SK-N-SH (cell line): Measurements from ENCODE around the gene DEPDC4.

ENCODE experiments used
- CHD2 ChIP-seq: fragments of 150-350 bp; IDR thresholded peaks from 2 replicates; pipeline ENCODE4 v1.6.1; 2018; ENCODE audit warnings: low read length; ENCODE audit not compliant: partially characterized antibody
- SIN3A ChIP-seq: IDR thresholded peaks from 2 replicates; pipeline ENCODE4 v1.6.1; 2012; ENCODE audit warnings: low read depth, mild to moderate bottlenecking, low read length, moderate library complexity, borderline replicate concordance
- TF ChIP-seq, protein P1 (sequence below): IDR thresholded peaks from 2 replicates; pipeline ENCODE4 v1.4.0; 2012; ENCODE audit warnings: low read depth, borderline replicate concordance
- TF ChIP-seq, protein P2 (sequence below): fragments of 200-600 bp; sonication (generic); IDR thresholded peaks from 2 replicates; pipeline ENCODE4 v1.6.1; 2017; ENCODE audit warnings: antibody characterized with exemption, mild to moderate bottlenecking, moderate library complexity
- TF ChIP-seq, protein P3 (sequence below): fragments of 150-350 bp; IDR thresholded peaks from 2 replicates; pipeline ENCODE4 v1.6.1; 2017; ENCODE audit warnings: antibody characterized with exemption, low read length, low read depth, borderline replicate concordance

DNA sequence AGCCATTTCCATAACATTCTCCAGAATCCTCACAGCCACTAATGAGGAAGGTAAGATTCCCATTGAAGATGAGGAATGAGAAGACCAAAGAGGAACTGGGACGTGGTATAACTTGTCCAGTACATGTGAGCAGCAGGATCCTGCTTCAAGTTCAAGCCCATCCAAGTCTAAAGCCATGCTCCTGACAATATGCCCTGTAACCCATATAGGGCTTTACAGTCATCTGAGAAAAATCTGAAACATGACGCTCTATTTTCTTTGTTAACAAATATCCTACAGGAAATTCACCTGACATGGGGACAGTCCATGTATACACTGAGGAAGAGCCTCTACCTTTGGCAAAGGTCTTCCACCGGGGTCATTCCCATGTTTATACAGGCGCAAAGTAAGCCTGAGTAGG is 69.4 kb downstream of the DEPDC4 start:
- TF ChIP-seq, protein P1, sequence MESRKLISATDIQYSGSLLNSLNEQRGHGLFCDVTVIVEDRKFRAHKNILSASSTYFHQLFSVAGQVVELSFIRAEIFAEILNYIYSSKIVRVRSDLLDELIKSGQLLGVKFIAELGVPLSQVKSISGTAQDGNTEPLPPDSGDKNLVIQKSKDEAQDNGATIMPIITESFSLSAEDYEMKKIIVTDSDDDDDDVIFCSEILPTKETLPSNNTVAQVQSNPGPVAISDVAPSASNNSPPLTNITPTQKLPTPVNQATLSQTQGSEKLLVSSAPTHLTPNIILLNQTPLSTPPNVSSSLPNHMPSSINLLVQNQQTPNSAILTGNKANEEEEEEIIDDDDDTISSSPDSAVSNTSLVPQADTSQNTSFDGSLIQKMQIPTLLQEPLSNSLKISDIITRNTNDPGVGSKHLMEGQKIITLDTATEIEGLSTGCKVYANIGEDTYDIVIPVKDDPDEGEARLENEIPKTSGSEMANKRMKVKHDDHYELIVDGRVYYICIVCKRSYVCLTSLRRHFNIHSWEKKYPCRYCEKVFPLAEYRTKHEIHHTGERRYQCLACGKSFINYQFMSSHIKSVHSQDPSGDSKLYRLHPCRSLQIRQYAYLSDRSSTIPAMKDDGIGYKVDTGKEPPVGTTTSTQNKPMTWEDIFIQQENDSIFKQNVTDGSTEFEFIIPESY, result no peak
- TF ChIP-seq SIN3A (no peak), CHD2 (no peak)
- TF ChIP-seq, protein P2, sequence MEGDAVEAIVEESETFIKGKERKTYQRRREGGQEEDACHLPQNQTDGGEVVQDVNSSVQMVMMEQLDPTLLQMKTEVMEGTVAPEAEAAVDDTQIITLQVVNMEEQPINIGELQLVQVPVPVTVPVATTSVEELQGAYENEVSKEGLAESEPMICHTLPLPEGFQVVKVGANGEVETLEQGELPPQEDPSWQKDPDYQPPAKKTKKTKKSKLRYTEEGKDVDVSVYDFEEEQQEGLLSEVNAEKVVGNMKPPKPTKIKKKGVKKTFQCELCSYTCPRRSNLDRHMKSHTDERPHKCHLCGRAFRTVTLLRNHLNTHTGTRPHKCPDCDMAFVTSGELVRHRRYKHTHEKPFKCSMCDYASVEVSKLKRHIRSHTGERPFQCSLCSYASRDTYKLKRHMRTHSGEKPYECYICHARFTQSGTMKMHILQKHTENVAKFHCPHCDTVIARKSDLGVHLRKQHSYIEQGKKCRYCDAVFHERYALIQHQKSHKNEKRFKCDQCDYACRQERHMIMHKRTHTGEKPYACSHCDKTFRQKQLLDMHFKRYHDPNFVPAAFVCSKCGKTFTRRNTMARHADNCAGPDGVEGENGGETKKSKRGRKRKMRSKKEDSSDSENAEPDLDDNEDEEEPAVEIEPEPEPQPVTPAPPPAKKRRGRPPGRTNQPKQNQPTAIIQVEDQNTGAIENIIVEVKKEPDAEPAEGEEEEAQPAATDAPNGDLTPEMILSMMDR, result no peak
- TF ChIP-seq, protein P3, sequence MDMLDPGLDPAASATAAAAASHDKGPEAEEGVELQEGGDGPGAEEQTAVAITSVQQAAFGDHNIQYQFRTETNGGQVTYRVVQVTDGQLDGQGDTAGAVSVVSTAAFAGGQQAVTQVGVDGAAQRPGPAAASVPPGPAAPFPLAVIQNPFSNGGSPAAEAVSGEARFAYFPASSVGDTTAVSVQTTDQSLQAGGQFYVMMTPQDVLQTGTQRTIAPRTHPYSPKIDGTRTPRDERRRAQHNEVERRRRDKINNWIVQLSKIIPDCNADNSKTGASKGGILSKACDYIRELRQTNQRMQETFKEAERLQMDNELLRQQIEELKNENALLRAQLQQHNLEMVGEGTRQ, result no peak
